Activated CD4-positive, CD25-positive, alpha-beta regulatory T cell treated with anti-CD3 and anti-CD28 coated beads, Interleukin-2, amount 50 U/mL, for 72 hours (primary cell): Measurements from ENCODE around the gene ME2.
"Not testable (repeated sequence)": the region's sequence is repeated elsewhere in the genome, so short reads cannot be mapped to it uniquely, and the experiment has no call there.

ENCODE experiments used
- DNase-seq: peaks from one replicate; pipeline ENCODE4 v3.0.0; 2021

The ME2 gene

GRCh38 chr18:50928551-50928950 is 49.6 kb downstream of the ME2 start:
- no peak for DNase-seq

GRCh38 chr18:50933684-50934083 is 54.8 kb downstream of the ME2 start:
- DNase-seq: no peak

- no peak for DNase-seq
Observed at GRCh38 chr18:50934545-50935211, 55.8 kb downstream of the ME2 start.

DNA sequence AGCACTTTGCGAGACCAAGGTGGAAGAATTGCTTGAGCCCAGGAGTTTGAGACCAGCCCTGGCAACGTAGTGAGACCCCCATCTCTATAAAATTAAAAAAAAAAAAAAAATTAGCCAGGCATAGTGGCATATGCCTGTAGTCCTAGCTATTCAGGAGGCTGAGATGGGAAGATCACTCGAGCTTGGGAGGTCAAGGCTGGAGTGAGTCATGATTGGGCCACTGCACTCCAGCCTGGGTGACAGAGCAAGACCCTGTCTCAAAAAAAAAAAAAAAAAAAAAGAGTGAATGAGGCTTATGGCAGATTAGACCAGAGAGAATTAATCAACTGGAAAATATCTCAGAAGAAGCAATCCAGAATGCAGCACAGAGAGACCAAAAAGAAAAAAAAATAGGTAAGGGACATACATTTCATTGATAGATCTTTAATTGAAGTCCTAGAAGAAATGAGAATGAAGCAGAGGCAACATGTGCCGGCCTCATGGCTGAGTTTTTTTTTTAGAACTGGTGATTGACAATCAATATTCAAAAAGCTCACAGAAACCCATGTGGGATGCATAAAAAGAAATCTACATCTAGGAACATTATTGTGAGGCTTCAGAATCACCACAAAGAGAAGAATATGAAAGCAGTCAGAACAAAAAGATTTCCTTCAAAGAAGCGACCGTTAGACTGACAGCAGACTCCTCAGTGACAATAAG is 56.7 kb downstream of the ME2 start:
- no peak for DNase-seq

DNA sequence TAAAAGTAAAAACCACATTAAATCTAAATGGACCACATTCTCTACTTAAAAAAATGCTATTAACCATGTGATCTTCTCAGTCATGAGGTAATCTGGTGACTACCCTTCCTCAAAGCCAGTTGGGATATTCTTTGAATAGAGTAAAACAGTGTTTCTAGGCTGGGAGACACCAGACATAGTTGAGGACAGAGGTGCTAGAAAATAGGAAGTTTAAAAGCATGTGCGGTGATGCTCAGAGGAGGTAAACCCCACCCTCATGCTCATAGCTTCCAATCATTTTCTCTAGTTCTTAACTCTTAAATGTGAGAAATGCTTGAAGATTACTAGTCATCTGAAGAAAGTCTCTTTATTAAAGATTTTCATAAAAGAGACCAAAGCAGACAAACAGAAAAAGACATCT is 58.3 kb downstream of the ME2 start:
- no peak for DNase-seq

DNA sequence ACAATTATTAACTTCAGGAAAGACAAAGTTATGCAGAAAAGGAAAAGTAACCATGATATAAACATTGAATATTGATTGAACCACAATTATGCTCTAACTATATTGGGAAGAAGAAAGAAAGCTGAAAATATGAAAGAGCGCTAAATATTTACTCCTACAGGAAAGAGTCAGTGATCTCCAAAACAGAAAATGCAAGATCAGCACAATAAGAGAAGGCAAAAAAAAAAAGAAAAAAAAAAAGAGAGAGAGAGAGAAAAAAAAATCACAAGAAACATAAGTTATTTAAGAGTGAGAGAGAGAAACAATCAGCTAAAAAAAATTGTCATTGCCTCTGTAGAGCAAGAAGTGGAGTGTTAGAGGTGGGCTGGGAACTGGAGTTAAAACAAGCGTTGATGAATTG is 60.0 kb downstream of the ME2 start:
- no peak for DNase-seq

- no peak for DNase-seq
Observed at GRCh38 chr18:50944245-50944932, 65.5 kb downstream of the ME2 start.

DNA sequence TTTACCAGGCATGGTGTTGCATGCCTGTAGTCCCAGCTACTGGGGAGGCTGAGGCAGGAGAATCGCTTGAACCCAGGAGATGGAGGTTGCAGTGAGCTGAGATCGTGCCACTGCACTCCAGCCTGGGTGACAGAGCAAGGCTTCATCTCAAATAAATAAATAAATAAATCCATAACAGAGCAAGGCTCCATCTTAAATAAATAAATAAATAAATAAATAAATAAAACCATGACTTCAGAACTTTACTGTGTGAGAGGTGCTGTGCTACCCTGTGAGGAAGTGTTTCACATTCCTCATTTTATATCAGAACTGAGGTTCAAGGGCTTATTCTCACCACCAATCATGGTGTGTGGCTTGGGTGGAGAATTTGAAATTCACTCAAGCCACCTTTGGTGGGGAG is 67.0 kb downstream of the ME2 start:
- not testable (repeated sequence) for DNase-seq

GRCh38 chr18:50947899-50948298 is 69.0 kb downstream of the ME2 start:
- DNase-seq: no peak

DNA sequence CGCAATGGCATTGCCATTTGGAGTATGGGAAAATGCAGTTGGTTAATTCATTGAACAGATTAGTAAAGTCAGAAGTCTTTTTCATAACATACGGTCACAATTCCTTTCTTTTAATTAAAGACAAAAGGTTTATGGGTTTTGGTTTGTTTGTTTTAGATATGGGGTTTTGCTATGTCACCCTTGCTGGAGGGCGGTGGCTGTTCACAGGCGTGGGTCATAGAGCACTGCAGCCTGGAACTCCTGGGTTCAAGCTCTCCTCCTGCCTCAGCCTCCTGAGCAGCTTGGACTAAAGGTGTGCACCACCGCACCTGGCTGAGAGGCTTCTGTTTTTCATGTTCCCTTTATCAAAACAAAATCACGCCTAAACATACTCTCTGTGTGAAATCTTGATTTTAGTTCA is 70.3 kb downstream of the ME2 start:
- no peak for DNase-seq

GRCh38 chr18:50950626-50951025 is 71.7 kb downstream of the ME2 start:
- no peak for DNase-seq

DNA sequence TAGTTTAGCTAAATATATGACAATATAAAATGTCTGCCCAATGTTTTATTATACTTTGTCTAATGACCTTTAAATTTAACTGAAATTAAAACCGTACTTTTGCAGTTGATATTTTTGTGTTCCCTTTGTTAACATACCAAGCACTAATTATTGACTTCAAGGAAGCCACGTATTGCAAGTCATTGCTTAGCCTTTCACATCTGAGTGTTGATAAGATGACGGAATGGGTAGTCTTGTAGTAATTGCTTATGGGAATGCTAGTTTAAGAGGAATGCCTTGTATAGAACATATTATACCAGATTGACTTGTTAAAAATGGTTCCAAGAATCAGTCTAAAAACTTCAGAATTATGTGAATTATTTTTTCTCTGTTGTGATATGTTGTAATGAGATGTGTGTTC is 74.9 kb downstream of the ME2 start:
- no peak for DNase-seq

DNA sequence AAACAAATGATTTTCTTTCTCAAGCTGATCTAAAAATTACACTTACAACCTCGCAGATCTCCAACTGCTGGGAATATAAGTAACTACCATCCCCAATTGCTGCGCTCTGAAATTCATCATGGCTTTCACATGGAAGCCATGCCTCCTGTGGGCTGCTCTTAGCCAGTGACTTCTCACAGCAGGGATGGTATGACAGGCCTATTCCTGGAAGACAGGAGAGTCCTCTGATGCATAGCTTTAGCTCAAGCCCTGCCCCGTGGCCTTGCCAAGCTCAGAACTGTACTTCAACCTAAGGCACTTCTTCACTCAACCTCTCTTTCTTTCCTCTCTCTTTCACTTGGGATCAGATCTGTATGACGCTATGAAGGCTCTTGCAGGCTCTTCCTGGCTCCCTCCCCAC is 76.3 kb downstream of the ME2 start:
- no peak for DNase-seq

- DNase-seq: no peak
Observed at GRCh38 chr18:50956116-50956515, 77.2 kb downstream of the ME2 start.

DNA sequence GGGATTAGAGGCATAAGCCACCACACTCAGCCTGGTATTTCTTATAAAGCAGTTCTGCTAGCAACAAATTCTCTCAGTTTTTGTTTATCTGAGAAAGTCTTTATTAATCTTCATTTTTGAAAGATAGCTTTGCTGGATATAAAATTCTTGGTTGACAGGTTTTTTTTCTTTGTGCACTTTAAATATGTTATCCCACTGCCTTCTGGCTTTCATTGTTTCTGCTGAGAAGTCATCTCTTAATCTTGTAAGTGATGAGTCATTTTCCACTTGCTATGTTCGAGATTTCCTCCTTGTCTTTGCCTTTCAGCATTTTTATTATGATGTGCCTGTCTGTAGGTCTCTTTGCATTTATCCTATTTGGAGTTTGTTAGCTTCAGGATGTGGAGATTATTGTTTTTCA is 83.1 kb downstream of the ME2 start:
- no peak for DNase-seq

- DNase-seq: peak; percentile 73
Observed at GRCh38 chr18:50967714-50968661, 89.1 kb downstream of the ME2 start, which contains the start of gene ELAC1. ELAC1 (plus strand) TSS chr18:50968040; CDS start chr18:50974405, 6,365 bp downstream.

GRCh38 chr18:50969448-50969847 is 90.5 kb downstream of the ME2 start:
- no peak for DNase-seq

- DNase-seq: no peak
Observed at GRCh38 chr18:50970006-50970405, 91.1 kb downstream of the ME2 start.

GRCh38 chr18:50972404-50972803 is 93.5 kb downstream of the ME2 start:
- DNase-seq: not testable (repeated sequence)

- DNase-seq: no peak
Observed at GRCh38 chr18:50973367-50974126, 94.6 kb downstream of the ME2 start.

DNA sequence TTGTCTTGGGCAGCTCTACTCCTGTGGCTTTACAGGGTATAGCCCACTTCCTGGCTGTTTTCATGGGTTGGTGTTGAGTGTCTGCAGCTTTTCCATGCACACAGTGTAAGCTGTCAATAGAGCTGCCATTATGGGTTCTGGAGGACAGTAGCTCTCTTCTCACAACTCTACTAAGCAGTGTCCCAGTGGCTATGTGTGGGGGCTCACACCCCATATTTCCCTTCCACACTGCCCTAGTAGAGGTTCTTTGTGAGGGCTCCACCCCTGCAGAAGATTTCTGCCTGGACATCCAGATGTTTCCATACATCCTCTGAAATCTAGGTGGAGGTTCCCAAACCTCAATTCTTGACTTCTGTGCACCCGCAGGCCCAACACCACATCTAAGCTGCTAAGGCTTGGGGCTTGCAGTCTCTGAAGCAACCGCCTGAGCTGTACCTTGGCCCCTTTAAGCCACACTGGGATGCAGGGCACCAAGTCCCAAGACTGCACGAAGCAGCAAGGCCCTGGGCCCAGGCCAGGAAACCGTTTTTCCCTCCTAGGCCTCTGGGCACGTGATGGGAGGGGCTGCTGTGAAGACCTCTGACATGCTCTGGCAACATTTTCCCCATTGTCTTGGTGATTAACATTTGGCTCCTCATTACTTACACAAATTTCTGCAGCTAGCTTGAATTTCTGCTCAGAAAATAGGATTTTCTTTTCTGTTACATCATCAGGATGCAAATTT is 98.3 kb downstream of the ME2 start:
- DNase-seq: no peak
